Keratinocyte (primary cell): ENCODE data around the gene CRTAP.

Experiments used
- CTCF ChIP-seq, 3 experiments: IDR thresholded peaks in 1 of 3; conservative IDR thresholded peaks in 1 of 3; optimal IDR thresholded peaks in 1 of 3; 2 replicates in 2 of 3; 3 replicates in 1 of 3; pipeline versions ENCODE3 to v1.5.1; 2011; ENCODE audit warnings: low read length in 3 of 3, mild to moderate bottlenecking in 3 of 3, moderate library complexity in 2 of 3, control low read depth in 1 of 3, inconsistent platforms in 1 of 3; ENCODE audit not compliant: insufficient read depth in 2 of 3; ENCODE audit errors: extremely low read depth in 1 of 3
- EZH2 ChIP-seq: IDR thresholded peaks from one replicate; pipeline ENCODE4 v1.6.1; 2012; ENCODE audit warnings: inconsistent platforms, mild to moderate bottlenecking, low read length, moderate library complexity

GRCh38 chr3:33179132-33179531, 65.3 kb downstream of the CRTAP start:
- TF ChIP-seq CTCF (optimal IDR thresholded peaks at IDR 0.05 in 1 of 3, IDR thresholded peaks at IDR 0.05 in 1 of 3, conservative IDR thresholded peaks at IDR 0.05 in 1 of 3; ENCODE audit: extremely low read depth in 1 of 3, insufficient read depth in 2 of 3, low read length in 3 of 3), result no peak
- no peak for TF ChIP-seq EZH2
